Liver (tissue), 9 donors: ENCODE data around the gene UBALD1. TPM values are rescaled to one million over a fixed set of nuclear protein-coding genes. Genes with fewer than 3 reads are reported as not detected.

Experiments used
- DNase-seq: peaks from one replicate; pipeline ENCODE4 v3.0.0-alpha.2; 2017; ENCODE audit warnings: low spot score
- H3K27ac ChIP-seq, 2 donors: one replicate each; pipeline ENCODE4 v1.7.0; 2013; ENCODE audit warnings: inconsistent platforms in 2 of 2, low read length in 2 of 2, control low read depth in 1 of 2, low read depth in 1 of 2, mild to moderate bottlenecking in 1 of 2
- H3K27me3 ChIP-seq, 4 donors: one replicate each; pipeline versions ENCODE4 v1.6.1 to v1.7.0; 2013; ENCODE audit warnings: low read length in 3 of 4, inconsistent platforms in 1 of 4, mild to moderate bottlenecking in 1 of 4, moderate library complexity in 1 of 4; ENCODE audit not compliant: control insufficient read depth in 4 of 4, insufficient read depth in 4 of 4
- H3K36me3 ChIP-seq, 4 donors: one replicate each; pipeline versions ENCODE4 v1.6.1 to v1.7.0; 2013; ENCODE audit warnings: low read length in 3 of 4, mild to moderate bottlenecking in 3 of 4, low read depth in 1 of 4, moderate library complexity in 1 of 4; ENCODE audit not compliant: control insufficient read depth in 4 of 4, insufficient read depth in 3 of 4
- H3K4me1 ChIP-seq, 4 donors: one replicate each; pipeline versions ENCODE4 v1.6.1 to v1.7.0; 2013; ENCODE audit warnings: low read length in 3 of 4, mild to moderate bottlenecking in 3 of 4, moderate library complexity in 1 of 4; ENCODE audit not compliant: control insufficient read depth in 4 of 4, insufficient read depth in 4 of 4
- H3K4me3 ChIP-seq, 3 donors: one replicate each; pipeline versions ENCODE4 v1.6.1 to v1.7.0; 2013; ENCODE audit warnings: low read length in 3 of 3, control low read depth in 1 of 3, low read depth in 1 of 3, mild to moderate bottlenecking in 1 of 3
- H3K9ac ChIP-seq, 2 donors: one replicate each; pipeline ENCODE4 v1.7.0; 2013; ENCODE audit warnings: low read length in 2 of 2, mild to moderate bottlenecking in 2 of 2, moderate library complexity in 2 of 2, control low read depth in 1 of 2, low read depth in 1 of 2
- H3K9me3 ChIP-seq, 4 donors: one replicate each; pipeline versions ENCODE4 v1.6.1 to v1.7.0; 2013; ENCODE audit warnings: low read length in 3 of 4; ENCODE audit not compliant: control insufficient read depth in 4 of 4
- ATF3 ChIP-seq: IDR thresholded peaks from 2 replicates; pipeline ENCODE4 v1.6.1; 2016; ENCODE audit warnings: antibody characterized with exemption
- CTCF ChIP-seq: fragments of 150-350 bp; IDR thresholded peaks from 2 replicates; pipeline ENCODE4 v1.5.1; 2017; ENCODE audit warnings: improper control_type of control experiment, low read depth, low read length; ENCODE audit not compliant: missing input control
- EGR1 ChIP-seq, 2 donors: IDR thresholded peaks; 2 replicates each; pipeline ENCODE4 v1.6.1; 2016 to 2018; ENCODE audit warnings: antibody characterized with exemption in 2 of 2, low read depth in 2 of 2
- FOXA1 ChIP-seq: IDR thresholded peaks from 2 replicates; pipeline ENCODE4 v1.6.1; 2016; ENCODE audit warnings: antibody characterized with exemption
- FOXA2 ChIP-seq: IDR thresholded peaks from 2 replicates; pipeline ENCODE4 v1.6.1; 2016; ENCODE audit warnings: antibody characterized with exemption
- GABPA ChIP-seq, 2 donors: IDR thresholded peaks in 1 of 2; conservative IDR thresholded peaks in 1 of 2; 2 replicates each; pipeline ENCODE4 v1.6.1; 2016; ENCODE audit warnings: antibody characterized with exemption in 2 of 2, mild to moderate bottlenecking in 1 of 2, moderate library complexity in 1 of 2
- HNF4A ChIP-seq, 2 donors: conservative IDR thresholded peaks; 2 replicates each; pipeline ENCODE4 v1.6.1; 2016; ENCODE audit warnings: antibody characterized with exemption in 2 of 2, mild to moderate bottlenecking in 2 of 2
- HNF4G ChIP-seq: IDR thresholded peaks from 2 replicates; pipeline ENCODE4 v1.6.1; 2016; ENCODE audit warnings: antibody characterized with exemption
- JUND ChIP-seq, 2 donors: IDR thresholded peaks; 2 replicates each; pipeline ENCODE4 v1.6.1; 2016; ENCODE audit warnings: antibody characterized with exemption in 2 of 2
- MAX ChIP-seq: IDR thresholded peaks from 2 replicates; pipeline ENCODE4 v1.6.1; 2016; ENCODE audit warnings: antibody characterized with exemption
- NR2F2 ChIP-seq: IDR thresholded peaks from 2 replicates; pipeline ENCODE4 v1.6.1; 2016; ENCODE audit warnings: antibody characterized with exemption
- RAD21 ChIP-seq, 2 donors: IDR thresholded peaks; 2 replicates each; pipeline ENCODE4 v1.6.1; 2016; ENCODE audit warnings: antibody characterized with exemption in 2 of 2, mild to moderate bottlenecking in 2 of 2
- REST ChIP-seq: IDR thresholded peaks from 2 replicates; pipeline ENCODE4 v1.6.1; 2016; ENCODE audit warnings: antibody characterized with exemption, mild to moderate bottlenecking
- RXRA ChIP-seq, 2 donors: IDR thresholded peaks; 2 replicates each; pipeline ENCODE4 v1.6.1; 2017 to 2018; ENCODE audit warnings: antibody characterized with exemption in 2 of 2, mild to moderate bottlenecking in 1 of 2
- SP1 ChIP-seq: IDR thresholded peaks from 2 replicates; pipeline ENCODE4 v1.6.1; 2018; ENCODE audit warnings: antibody characterized with exemption, mild to moderate bottlenecking
- TAF1 ChIP-seq: conservative IDR thresholded peaks from 2 replicates; pipeline ENCODE4 v1.6.1; 2016; ENCODE audit warnings: antibody characterized with exemption, mild to moderate bottlenecking
- YY1 ChIP-seq: IDR thresholded peaks from 2 replicates; pipeline ENCODE4 v1.6.1; 2016; ENCODE audit warnings: antibody characterized with exemption, mild to moderate bottlenecking
- ZBTB33 ChIP-seq: IDR thresholded peaks from 2 replicates; pipeline ENCODE4 v1.6.1; 2016; ENCODE audit warnings: antibody characterized with exemption
- WGBS: extraction: QIAGEN DNeasy Blood & Tissue Kit; methylation state at CpG from one replicate; pipeline ENCODE4 v1.1.7; 2013; 5-methylcytosine and 5-hydroxymethylcytosine counted together
- polyA plus RNA-seq, 2 donors: library from polyadenylated mRNA; stranded (reverse) in 1 of 2; unstranded in 1 of 2; fragments of 200-250 nt in 1 of 2; fragments of >200 nt in 1 of 2; fragmentation: Nextera tagmentation in 1 of 2; extraction: Ambion mirVana in 1 of 2; gene quantifications; one replicate each; pipeline versions ENCODE4 v1.2.1 to v1.2.3, GENCODE V29; 2013 to 2015
- total RNA-seq, 2 donors: library from RNA; depleted of rRNA; stranded (reverse); fragments of >200 nt; gene quantifications; one replicate each; pipeline ENCODE4 v1.2.3, GENCODE V29; 2014
- donor health status: healthy.
- donor health status: healthy.
- donor health status: healthy.
- donor health status: healthy.
- donor health status: healthy.

Gene UBALD1
- total and polyA plus RNA-seq, 4 donors = 4.5 to 22.4 (median 7.5) TPM

GRCh38 chr16:4617880-4618279 lies 3.2 kb upstream of the UBALD1 start:
- Histone ChIP-seq H3K4me1 (peaks cover 12 to 53% (median 34%) of the 10 kb centered on the region in 4 donors), H3K27me3 (no peaks in the 10 kb centered on the region), H3K4me3 (peak overlapping the region in 2 of 3 donors; percentile 12 to 26), H3K9me3 (no peaks in the 10 kb centered on the region), H3K36me3 (no peaks in the 10 kb centered on the region), H3K27ac (peak overlapping the region; percentile 95 to 100), H3K9ac (peak overlapping the region; percentile 75 to 99)
- no peak for TF ChIP-seq FOXA2
- TF ChIP-seq FOXA1 = no peak
- no peak for TF ChIP-seq TAF1
- TF ChIP-seq GABPA (IDR thresholded peaks at IDR 0.05 in 1 of 2, conservative IDR thresholded peaks at IDR 0.05 in 1 of 2) = no peak
- TF ChIP-seq ZBTB33 = no peak
- TF ChIP-seq RAD21 (IDR thresholded peaks at IDR 0.05) = no peak
- no peak for TF ChIP-seq REST
- no peak for TF ChIP-seq EGR1 (IDR thresholded peaks at IDR 0.05; ENCODE audit: low read depth in 2 of 2)
- TF ChIP-seq YY1 = no peak
- TF ChIP-seq MAX = no peak
- TF ChIP-seq HNF4G = no peak
- no peak for TF ChIP-seq JUND (IDR thresholded peaks at IDR 0.05)
- TF ChIP-seq RXRA (IDR thresholded peaks at IDR 0.05) = no peak
- no peak for TF ChIP-seq HNF4A (conservative IDR thresholded peaks at IDR 0.05)
- TF ChIP-seq SP1 = no peak
- no peak for TF ChIP-seq ATF3
- TF ChIP-seq NR2F2 = no peak
- no peak for TF ChIP-seq CTCF
- WGBS = 77% methylated on average over 8 of the region's 8 CpGs
- DNase-seq = no peak
